T-helper 22 cell (primary cell): ENCODE measurements around the gene ATP13A1.
A peak's percentile ranks its signal among the peaks of the same experiment; 100 is the strongest.
"Not testable (repeated sequence)": the region's sequence is repeated elsewhere in the genome, so short reads cannot be mapped to it uniquely, and the experiment has no call there.

Experiments used
- DNase-seq: peaks from one replicate; pipeline ENCODE4 v3.0.0-alpha.2; 2020; ENCODE audit warnings: low read depth

ATP13A1 gene

DNA sequence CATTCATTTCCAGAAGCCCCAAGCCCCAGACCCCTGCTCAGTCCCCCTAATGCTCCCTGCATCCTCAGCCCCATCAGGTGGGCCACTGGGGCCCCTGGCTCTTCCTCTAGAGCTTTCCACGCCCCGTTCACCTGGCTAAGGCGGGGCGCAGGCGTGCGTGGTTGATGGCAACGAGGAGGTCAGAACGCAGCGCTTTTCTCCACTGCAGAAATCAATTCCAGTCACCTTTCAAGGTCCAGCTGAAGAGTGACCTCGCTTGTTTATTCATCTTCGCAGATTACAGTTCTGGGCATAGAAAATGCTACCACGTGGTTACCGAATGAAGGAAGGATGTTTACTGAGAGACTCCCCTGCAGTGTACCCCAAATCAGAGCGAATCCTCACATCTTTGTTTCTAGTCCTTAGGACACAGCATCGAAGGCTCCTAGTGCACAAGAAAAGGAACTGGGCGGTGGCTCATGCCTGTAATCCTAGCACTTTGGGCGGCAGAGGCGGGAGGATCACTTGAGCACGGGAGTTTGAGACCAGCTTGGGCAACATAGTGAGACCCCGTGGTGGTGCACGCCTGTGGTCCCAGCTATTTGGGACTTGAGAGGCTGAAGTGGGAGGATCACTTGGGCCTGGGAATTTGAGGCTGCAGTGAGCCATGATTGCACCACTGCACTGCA, 44.2 kb downstream of the ATP13A1 start:
- DNase-seq: no peak

DNA sequence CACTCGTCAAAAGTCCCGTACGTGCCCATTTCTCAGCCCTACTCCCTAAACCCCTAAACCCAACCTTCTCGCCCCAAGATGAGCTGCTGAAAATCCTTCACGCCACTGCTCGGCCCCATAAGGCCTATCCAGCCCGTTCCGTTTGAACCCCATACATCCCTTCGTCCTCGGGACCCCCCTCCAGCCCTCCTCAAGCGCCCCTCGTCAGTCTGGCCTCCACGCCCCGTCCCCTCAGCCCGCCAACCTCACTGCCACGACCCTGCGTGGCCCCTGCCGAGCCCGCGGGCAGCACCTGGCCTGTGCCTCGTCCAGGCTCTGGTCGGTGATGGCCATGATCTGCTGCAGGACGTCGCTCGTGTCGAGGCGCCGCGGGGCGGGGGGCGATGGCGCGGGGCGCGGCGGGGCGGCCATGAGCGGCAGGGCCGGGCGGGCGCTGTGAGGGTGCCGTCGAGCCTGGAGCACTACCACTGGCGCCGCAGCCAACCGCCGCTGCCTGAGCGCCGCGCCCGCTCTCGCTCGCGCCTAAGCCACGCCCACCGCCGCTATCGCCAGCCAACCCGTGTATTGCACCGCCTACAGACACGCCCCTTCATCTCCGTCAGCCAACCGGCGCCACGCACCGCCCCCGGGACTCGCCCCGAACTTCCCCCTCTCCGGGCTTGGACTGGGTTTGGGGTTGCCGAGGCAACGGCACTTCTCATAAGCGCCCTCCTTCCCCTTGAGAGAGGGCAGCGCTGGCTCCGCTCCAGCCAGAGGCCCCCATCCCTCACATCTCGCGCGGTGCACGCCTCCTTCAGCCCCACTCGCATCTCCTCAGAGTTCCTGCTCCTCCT, 45.0 kb downstream of the ATP13A1 start, which contains the start of gene PBX4:
TSS of gene PBX4 (minus strand) at position 469 of the 833 bp plus-strand sequence. CDS start at position 411, 58 bp downstream.
- DNase-seq: peak; percentile 98

DNA sequence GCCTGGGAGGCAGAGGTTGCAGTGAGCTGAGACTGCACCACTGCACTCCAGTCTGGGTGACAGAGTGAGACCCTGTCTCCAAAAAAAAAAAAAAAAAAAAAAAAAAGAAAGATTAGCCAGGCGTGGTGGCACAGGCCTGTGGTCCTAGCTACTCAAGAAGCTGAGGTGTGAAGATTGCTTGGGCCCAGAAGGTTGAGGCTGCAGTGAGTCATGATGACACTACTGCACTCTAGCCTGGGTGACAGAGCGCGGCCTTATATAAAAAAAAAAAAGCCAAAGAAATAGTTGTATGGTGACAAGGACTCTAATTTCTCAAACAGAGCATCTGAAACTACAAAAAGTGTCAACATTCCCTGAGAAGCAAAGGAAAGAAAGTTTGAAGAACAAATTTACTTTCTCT, 48.4 kb downstream of the ATP13A1 start:
- DNase-seq: no peak

DNA sequence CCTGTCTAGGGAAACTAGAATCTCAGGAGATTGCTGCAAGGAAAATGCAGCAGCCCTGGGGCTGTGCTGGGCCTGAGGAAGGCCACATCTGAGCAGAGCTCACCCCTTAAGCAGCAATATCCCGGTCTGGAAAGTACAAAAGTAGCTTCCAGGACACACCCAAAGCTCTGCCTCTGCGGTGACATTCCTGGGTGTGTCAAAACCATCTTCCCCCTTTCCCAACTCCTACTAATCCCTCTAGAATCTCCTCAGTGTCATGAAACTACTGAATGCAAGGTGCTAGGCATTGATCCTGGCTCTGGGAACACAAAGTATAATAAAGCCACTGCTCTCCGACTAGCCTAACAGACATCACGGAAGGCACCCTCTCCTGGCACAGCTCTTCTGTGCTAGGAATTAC, 50.0 kb downstream of the ATP13A1 start:
- no peak for DNase-seq

DNA sequence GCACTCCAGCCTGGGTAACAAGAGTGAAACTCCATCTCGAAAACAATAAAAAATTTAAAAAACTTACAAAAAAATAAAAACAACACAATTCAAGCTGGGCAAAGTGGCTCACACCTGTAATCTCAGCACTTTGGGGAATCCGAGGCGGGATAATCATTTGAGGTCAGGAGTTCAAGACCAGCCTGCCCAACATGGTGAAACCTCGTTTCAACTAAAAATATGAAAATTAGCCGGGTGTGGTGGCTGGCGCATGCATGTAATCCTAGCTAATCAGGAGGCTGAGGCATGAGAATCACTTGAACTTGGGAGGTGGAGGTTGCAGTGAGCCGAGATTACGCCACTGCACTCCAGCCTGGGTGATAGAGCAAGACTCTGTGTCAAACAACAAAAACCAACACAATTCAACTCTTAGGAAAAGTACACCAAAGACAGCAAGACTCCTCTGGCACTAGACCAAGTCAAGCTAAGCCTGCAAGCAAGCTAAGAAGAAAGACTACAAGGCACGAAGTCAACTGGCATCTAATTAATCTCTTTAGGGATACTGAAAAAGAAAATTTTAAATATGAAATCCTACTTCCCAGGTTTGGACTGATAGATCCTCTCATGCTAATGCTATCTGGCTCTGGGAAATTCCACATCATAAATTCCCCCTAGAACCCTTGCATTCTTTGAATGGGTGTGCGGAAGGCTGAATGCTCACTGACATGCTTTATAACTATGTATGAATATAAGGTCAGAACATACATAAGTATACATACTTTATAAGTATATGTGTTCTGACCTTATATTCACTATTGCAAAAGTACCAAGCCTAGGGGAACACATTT, 52.9 kb downstream of the ATP13A1 start:
- no peak for DNase-seq

DNA sequence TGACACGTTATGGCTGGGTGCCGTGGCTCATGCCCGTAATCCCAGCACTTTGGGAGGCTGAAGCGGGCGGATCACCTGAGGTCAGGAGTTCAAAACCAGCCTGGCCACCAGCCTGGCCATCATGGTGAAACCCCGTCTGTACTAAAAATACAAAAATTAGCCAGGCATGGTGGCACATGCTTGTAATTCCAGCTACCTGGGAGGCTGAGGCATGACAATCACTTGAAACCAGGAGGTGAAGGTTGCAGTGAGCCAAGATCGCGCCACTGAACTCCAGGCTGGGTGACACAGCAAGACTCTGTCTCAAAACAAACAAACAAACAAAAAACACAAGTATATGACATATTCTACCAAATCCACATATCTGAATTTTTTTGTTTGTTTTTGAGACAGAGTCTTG, 56.8 kb downstream of the ATP13A1 start:
- DNase-seq: not testable (repeated sequence)

DNA sequence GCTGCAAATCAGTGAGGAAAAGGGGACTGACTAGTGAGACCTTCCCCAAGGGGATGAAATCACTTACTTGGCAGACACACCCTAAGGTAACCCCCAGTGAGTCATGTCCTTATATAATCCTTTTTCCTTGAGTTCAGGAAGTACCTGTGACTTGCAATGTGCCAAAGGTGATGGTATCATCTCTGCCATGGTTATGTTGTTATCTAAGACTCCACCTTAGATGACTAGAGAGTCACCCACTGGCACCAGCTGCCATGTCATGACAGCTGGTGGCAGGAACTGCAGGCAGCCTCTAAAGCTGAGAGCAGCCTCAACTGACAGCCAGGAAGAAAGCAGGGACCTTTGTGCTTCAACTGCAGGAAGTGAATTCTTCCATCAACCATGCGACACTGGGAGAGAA, 57.5 kb downstream of the ATP13A1 start:
- peak; percentile 69 for DNase-seq

DNA sequence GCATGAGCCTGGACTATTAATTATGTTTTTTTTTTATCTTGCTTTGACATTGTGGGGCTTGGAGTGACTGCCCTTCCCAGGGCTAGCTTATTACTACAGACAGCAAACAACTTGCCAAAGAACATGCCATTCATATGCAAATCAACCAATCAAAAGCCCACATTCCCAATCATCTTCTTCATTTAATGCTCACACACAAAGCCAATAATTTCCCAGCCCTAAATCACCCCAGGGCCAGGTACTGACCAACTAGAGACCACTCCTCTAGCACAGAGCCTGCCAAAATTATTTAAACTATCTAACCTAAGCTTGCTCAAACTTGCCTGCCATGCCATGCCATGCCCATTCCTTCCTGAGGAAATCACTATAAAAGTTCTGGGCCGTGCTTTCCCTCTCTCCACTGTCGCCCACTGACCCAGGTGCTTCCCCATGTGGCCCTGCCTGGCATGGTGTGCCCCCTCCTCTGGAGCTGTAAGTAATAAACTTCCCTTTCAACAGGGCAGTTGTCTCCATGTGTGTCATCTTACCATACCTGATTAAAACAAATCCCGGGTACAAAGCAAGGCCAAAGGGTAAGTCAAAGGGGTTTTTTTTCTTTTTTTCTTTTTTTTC, 60.7 kb downstream of the ATP13A1 start:
- no peak for DNase-seq

DNA sequence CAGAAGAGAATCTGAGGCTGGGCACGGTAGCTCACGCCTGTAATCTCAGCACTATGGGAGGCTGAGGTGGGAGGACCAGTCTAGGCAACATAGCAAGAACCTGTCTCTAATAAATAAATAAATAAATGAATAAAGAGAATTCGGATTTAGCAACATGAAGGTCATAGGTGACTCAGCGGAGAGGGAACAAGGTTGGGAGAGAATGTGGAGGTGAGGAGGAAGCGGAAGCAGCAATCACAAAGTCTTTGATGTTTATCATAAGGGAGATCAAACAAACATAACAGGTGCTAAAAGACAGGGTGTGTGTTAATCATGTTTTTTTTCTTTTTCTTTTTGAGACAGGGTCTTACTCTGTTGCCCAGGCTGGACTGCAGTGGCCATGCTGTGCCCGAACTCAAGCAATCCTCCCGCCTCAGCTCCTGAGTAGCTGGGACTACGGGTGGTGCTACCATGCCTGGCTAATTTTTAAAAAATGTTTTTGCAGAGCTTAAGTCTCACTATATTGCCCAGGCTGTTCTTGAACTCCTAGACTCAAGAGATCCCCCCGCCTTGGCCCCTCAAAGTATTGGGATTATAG, 61.3 kb downstream of the ATP13A1 start:
- DNase-seq: peak; percentile 67

DNA sequence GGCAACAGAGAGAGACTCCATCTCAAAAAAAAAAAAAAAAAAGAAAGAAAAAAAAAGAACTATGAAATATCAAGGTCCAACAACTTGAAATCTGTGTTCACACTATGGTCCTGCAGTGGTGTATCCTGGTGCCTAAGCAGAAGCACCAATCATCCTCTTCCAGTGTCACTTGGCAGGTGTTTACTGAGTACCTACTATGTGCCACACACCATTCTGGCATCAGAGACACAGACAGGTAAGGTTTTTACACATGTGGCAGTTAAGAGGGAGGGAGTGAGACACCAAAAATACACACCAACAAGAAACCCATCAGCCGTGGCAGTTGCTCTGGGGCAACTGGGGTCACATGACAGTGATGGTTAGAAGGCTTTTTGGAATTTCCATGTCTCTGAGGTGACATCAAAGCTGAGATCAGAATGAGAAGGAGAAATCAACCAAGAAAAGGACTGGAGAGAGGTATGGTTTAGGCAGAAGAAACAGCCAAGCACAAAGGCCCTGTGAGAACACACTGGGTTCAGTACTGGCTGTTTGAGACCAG, 62.6 kb downstream of the ATP13A1 start:
- DNase-seq: no peak

DNA sequence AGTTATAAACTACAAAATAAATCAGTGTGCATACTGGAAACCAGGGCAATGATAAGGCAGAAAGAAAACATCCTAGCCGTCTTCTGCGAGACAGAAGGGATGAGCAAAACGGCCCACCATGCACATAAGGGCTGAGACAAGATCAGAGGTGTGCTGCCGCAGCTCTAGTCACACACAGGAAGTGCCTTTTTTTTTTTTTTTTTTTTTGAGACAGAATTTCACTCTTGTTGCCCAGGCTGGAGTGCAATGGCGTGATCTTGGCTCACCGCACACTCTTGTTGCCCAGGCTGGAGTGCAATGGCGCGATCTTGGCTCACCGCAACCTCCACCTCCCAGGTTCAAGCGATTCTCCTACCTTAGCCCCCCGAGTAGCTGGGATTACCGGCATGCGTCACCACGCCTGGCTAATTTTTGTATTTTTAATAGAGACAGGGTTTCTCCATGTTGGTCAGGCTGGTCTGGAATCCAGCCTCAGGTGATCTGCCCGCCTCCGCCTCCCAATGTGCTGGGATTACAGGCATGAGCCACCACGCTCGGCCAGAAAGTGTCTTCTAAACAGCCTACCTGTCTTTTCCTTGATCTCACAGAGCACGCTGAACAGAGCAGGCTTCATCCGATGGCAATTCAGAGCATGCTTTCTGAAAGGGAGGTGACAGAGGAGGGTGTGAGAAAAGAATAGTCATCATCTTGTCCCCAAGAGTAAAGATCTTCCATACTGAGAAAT, 64.6 kb downstream of the ATP13A1 start:
- peak; percentile 72 for DNase-seq

DNA sequence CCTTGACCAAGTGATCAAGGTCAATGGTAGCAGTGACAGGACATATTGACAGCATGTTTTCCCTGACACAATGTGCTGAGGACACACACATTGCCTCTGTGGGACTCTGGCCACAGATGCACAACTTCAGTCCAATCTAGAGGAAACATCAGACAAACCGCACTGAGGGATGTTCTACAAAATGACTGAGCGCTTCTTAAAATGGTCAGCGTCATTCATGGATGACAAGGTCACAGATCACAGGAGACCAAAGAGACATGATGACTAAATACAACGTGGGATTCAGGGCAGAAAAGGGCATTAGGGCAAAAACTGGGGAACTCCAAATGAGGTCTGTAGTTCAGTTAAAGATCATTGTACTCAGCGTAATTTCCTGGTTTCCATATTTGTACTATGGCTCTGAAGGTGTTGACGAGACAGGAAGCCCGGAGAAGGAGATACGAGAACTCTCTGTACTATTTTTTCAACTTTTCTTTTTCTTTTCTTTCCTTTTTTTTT, 65.6 kb downstream of the ATP13A1 start:
- DNase-seq: peak; percentile 66
